GM19463 (cell line): ENCODE measurements around the gene TNIP1.

Source experiments
- ATAC-seq: cut with Tn5 transposase; IDR thresholded peaks from one replicate; pipeline ENCODE4 v1.9.1; 2021; ENCODE audit warnings: mild to moderate bottlenecking, moderate library complexity; ENCODE audit not compliant: unreplicated experiment

The TNIP1 gene

DNA sequence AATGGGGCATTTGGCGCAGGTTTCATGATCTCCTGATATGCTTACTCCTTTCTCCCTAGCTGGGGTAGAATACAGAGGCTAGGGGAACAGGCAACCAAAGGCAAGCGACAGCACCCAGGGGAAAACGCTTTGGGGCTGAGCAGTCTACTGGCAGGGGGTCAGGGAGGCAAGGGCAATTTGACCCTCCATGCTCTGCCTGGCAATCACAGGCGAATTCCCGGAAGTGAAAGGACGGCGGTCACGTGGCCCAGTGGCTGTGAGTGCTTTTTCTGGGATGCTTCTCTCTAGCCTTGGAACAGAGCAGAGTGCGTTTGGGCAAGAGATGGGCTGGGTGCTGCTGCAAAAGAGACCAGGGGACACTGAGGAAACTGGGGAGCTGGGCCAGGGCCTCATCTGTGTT lies 54.7 kb downstream of the TNIP1 start:
- ATAC-seq = no peak

DNA sequence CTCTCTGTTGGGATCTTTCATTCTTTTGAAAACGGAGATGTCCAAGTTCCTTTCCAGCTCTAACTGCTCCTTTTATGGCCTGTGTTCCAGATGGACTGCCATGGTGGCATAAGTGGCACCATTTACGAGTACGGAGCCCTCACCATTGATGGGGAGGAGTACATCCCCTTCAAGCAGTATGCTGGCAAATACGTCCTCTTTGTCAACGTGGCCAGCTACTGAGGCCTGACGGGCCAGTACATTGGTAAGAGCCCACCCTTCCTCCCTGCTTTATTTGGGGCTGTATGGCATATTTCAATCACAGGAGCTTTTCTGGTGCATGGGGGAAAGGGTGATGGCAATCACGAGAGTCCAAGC lies 55.6 kb downstream of the TNIP1 start:
- no peak for ATAC-seq

DNA sequence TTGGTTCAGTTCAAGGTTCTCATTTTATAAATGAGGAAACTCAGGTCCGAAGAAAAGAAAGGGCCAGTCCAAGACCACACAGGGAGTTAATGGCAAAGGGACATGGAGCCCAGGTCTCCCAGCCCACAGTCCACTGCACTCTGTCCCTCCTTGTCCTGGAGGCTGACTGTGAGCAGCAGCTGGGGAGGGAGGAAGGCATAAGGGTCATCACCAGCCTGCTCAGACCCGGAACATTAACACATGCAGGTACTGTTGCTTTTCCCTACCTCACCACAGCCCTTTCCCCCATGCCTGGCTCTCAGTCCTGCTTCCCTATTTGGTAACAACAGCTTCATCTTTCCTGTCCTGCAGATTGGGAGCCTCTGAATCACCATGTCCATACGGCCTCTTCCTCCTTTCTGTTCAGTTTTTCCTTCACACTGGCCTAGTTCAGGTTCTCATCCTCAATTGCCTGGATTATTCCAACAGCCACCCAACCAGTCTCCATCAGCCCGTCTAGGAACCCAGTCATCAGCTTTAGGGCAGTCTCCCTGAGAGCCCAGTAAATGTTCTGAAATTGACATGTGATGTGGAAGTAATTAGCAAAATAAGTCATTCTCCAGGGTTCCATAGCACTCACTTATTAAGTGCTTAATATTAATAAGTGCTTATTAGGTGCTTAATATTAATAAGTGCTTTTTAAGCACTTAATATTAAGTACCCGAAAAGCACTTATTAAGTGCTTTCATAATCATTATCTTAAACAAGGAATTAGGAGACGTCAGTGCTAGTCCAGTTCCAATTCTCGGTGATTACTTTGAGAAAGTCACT lies 56.2 kb downstream of the TNIP1 start:
- ATAC-seq = no peak

DNA sequence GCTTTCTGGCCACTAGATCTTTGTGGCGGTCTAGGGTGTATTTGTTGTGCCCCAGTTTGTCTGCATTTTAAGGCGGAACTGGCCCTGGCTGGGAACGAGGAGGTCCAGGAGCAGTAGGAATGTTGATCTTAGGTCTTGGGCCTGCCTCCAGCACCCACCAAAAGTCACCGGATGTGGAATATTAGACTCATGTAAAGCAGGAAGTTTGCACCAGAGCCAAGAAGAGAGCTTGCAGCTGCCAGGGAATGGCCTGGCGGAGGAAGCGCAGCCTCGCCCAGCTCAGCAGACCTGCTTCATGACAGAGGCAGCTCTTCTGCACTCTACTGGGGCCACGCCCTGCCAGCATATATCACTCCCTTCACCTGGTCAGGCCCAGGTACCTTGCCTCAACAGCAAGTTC lies 57.2 kb downstream of the TNIP1 start:
- ATAC-seq = no peak

DNA sequence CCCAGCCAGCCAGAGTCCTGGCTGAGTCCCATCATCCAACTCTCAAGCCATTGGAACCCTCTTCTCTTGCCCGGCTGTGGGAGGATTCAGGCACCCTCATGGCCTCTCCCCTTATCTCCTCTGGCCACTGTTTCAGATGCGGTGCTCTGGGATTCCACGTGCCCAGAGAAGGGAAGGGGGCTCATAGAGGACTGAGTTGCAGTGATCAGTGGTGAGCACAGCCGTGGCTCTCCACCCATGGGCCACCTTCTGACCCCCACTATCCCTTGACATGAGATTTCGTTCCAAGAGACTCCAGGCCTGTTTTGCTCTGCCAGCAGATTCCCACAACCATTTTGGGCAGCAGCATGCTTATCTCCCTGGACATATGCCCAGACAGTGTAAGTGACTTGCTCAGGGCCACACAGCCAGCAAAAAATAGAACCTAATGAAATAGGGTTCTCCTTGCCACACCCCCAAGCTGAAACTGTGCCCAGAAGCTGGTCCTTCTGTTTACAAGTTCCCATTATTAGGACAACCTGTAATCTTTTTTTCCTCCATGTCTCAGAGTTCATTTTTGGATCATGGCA lies 57.7 kb downstream of the TNIP1 start:
- no peak for ATAC-seq

DNA sequence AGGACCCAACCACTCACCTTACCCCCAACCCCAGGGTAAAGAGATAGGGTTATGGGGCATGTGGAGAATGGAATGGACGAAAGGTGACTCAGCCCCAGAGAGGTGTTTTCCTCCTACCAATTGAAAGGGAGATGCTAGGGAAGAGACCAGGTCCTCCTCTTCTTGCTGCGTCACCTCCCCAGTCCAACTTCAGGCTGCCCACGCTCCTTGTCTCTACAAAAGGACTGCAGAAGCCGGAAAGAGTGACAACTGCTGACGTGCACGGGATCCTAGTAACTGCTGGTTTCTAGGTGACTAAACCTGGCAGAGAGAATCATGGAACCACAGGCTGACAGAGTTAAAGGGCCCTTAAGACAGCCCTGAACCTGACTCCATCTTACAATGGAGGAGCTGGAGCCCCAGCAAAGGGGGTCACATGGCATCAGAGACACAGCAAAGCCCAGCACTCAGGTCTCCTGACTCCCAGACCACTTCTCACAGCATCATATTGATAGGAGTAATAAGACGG lies 58.3 kb downstream of the TNIP1 start:
- ATAC-seq = no peak

DNA sequence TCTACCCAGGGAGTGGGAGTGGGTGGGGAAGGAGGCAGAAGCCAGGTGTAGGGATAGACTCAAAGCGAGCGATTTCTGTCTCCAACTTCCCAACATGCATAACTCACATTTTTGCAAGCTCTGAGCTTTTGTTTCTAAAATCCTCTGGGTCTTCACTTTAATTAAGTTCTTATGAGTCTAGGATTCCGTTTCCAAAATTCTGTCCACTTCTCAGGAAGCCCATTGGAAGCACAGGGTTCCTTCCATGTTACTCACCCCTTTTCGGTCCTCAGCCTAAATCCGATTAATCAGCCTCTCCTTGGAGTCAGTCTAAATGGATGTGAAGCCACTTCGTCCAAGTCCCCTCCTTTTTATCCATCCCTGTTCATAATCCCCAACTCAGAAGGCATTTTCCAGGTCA lies 59.1 kb downstream of the TNIP1 start:
- ATAC-seq = no peak

DNA sequence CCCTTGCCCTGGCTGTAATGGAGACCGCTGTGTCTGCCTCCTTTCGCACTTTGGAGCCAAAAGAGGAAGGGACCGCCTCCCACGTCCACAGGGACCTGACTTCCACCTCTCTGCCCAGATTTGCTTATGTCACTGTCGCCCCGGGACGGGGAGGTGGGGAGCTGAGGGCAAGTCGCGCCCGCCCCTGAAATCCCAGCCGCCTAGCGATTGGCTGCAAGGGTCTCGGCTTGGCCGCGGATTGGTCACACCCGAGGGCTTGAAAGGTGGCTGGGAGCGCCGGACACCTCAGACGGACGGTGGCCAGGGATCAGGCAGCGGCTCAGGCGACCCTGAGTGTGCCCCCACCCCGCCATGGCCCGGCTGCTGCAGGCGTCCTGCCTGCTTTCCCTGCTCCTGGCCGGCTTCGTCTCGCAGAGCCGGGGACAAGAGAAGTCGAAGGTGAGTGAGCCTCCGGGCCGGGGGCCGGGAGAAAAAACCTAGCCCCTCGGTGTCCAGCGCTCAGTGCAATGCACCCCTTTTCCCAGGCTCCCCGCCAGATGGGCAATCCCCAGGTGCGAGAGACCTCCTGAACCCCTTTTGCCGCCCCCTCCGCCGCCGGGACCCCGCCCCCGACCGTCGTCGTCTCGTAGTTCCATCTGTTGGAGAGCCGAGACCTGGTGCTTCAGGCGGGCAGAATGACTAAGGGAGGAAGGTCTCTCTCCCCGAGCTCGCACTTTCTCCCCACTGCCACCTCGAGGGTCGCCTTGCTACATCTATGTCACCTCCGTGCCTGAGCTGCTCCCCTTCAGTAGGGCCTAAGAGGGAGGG lies 60.3 kb downstream of the TNIP1 start, which contains the start of gene GPX3:
GPX3 (plus strand) TSS at position 288 of the 807 bp plus-strand sequence; CDS start at position 352, 64 bp downstream.
- peak; percentile 57 for ATAC-seq

DNA sequence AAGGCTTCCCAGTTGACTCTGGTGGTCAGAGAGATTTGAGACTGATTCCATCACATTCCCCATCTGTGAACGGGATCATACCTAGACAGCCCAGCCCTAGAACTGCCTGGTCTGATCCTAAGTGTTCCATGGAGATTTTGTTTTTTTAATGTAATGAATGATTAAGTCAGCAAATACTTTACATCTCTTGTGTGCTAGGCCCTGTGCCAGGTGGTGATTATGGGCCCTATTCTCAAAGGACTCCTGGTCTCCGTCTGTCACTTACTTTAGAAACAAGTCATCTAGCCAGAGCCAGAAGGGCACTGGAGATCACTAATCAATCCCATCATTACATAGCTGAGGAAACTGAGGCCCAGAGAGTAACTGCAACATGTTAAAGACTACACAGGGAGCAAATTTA lies 61.5 kb downstream of the TNIP1 start:
- no peak for ATAC-seq

DNA sequence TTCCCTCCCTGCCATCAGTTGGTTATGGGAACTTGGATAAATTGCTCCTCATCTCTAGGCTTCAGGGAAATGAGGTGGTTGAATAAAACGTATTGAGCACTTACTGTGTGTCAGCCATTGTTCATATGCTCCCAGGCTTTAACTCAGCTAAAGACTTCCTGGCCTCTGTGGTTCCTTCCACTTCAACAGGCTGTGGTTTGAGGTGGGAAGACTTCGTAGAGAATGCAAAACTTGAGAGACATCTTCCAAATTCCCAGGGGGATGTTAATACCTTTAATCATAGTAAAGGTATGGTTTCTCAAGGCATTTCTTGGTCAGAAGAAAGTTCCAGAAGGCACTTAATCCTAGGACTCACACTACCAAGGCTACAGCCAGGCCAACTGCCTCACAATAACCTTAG lies 62.0 kb downstream of the TNIP1 start:
- ATAC-seq = no peak

DNA sequence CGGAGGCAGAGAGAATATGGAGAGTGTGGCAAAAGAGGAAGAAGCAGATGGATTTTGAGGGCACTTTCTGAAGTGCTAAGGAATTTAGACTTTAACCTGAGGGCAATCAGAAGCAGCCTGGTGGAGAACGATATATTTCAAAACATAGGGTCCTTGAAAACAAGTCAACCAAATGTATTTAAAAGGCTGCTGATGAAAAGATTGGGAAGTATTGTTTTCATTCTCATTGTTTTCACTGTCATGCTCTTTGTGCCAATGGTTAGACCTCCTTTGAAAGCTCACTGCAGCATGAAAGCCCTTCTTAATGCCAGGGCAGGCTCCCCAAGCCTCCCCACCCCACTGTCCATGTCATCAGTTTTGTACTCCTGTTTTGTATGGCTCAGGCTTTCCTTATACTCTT lies 62.9 kb downstream of the TNIP1 start:
- ATAC-seq = no peak

DNA sequence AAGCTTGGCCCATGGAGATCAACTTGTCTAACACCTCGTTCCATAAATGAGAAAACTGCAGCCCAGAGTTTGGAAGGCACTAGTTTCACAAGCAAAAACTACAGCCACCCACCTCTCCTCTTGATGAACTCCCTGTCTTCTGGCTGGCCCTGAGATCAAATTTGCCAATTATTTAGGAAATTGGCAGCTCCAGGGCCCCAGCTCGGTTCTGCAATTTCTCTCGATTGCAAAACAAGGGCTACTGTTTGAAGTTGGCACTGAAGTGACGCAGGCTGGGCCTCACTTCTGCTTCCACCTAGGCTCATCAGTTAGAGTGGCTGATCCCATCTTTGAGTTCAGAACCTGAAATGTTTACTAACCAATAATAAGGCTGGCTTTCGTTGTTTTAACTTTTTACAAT lies 64.1 kb downstream of the TNIP1 start:
- ATAC-seq = no peak

DNA sequence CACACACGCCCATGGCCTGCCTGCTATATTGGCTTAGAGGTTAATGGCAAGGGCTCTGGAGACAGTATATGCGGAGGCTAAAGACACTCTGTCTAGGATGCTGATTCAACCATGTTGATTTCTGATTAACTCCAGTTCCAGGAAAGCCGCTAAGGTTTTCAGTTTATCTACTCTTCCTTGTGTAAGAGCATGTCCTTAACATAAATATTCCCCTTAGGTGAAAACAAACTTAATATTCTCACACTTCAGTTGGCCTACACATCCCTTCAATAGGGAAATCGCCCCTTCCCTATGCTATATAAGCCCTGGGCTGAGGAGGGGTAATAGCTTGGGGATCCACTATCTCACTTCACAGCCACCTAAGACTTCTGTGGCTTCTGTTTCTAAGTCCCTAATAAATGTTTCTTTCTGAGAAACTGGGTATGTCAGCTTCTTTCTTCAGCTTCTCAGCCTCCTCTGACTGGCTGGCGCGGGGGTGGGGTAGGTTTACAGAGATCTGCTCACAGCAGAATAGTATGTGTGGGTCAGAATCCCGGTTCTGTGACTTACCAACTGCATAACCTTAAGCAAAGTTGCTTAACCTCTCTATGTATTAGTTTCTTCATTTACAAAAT lies 64.8 kb downstream of the TNIP1 start:
- no peak for ATAC-seq

DNA sequence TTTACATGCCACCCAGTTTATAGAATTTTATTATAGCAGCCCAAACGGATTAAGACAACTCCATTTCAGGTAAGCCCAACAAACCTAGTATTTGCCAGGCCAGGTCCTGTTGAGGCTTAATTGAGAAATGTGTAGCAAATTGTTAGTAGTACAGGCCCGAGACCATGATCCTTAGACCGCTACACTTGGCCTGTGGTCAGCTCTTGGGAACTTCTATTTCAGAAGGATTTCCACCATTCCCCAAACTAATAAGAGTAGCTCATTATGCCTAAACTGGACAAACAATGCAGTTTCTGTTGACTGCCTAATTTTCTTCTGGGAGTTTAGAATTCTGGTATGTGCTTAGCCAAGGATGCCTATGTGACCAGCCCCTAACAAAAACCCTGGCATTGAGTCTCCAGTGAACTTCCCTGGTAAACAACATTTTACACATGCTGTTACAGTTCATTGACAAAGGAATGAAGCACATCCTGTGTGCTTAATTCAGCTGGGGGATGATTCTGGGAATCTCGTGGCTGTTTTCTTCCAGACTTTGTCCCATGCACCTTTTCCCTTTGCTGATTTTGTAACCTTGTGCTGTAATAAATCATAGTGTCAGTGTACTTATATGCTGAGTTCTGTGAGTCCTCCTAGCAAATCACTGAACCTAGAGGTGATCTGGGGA lies 66.0 kb downstream of the TNIP1 start:
- ATAC-seq = no peak

DNA sequence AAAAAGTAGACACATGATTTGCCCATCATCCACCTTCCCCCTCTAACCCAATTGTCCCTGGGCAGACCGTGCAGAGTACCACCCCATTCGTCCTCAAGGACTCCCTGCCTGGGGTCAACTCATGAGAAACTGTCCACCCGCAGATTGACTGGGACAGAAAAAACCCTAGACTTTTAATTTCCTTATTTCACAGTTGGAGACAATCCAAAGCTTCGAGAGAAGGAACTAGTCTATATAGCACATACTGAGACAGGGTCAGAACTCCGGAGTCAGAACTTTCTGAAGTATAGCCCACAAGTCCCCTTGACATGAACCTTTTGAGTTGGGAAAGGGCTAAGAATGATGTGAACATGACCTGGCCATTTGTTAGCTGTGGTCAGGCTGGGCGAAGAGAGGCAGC lies 68.0 kb downstream of the TNIP1 start:
- no peak for ATAC-seq

DNA sequence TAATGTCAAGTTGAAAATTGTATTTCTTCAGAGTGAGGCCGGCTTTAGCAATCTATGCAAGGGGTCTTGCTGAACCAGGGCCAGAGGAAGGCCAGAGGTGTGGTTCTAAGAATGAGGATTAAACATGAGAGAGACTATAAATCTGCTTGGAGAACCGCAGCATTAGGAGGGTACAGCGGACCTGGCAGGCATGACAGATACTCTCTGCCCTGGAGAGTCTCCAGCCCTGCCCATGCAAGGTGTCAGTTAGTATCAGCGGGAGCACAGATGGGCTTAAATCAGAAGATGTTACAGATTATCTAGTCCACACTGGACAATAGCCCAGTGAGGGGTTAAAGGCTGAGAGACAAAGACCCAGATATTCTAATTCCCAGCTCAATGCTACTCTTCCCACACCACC lies 71.9 kb downstream of the TNIP1 start:
- ATAC-seq = no peak

DNA sequence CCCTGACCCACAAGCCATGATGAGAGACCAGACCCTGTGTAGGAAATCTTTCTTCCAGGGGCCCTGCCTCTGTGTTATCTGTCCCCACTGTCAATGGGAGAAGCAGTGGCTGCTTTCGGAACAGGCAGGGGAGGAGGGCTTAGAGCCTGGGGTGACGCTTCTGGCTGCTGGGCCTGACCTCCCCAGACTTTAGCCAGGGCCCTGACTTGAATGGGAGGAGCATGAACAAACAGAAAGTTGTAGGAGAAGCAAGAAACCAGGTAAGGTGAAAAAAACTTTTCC lies 72.7 kb downstream of the TNIP1 start:
- ATAC-seq = no peak

DNA sequence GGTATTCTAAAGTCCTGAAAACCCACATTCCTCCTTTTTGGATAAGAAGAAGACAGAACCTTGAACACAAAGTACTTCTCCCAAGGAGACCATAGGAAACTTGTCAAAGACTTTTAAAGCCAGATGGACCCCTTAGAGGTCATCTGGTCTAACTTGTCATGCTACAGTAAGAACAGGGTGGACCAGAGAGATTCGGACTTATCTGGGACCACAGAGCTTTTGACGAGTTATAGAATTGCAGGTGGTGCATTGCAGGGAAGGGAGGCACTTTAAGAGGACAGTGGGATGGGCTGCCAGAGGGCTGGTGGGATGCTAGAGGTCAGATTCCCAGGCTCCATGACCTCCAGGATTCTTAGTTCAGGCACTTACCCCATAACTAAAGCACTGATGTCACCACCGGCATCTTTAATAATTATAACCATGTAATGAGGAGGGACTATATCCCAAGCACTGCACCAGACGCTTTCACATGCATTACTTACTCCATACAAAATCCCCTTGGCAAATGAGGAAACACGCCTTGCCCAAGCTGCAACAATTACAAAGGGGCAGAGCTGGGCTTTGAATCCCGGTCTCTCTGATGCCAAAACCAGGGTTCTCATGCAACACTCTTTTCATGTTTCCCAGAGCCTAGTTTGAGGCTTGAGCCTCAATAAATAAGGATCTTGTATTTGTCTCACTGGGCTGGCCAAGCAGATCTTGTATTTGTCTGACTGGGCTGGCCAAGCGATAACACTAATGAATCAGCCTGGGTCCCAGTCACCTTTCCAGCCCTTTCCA lies 73.2 kb downstream of the TNIP1 start:
- ATAC-seq = no peak

DNA sequence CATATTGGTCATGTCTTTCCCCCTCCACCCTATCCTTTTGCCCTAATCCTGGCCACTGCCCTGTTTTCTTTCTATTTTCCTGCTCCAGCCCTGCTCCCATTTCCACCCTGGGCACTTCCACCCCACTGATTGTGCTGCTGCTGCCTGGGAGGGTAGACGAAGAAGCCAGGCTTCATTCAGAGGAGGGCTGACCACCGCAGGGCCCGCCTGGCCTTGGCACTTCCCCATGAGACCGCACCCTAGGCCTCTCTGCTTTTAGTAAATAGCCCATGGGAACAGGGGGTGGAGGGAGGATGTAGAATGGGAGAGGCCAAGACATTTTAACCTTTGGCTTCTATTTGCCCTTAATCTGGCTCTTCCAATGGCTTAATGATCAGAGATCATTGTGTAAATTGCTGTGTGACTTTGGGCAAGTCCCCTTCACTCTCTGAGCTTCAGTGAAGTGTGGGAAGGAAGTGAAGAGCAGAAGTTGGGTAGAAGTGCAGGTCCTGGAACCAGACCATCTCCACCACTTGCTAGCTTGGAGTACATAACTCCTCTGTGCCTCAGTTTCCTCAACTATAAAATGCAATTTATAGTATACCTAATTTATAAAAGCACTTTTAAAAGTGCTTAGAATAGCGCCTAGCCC lies 74.0 kb downstream of the TNIP1 start:
- no peak for ATAC-seq
